ENCODE data around the gene VTA1. TPM values are rescaled to one million over a fixed set of nuclear protein-coding genes. Genes with fewer than 3 reads are reported as not detected.

VTA1 gene
- polyA plus RNA-seq, 1 donor (not counting 4 experiments of a cell fraction or from before 2014, with no cell fraction given) = 97.4 TPM

GRCh38 chr6:142183351-142183750 lies 36.3 kb downstream of the VTA1 start:
- Histone ChIP-seq H2AFZ (ENCODE audit: control insufficient read depth, low read length) (no peak overlapping the region), H4K20me1 (ENCODE audit: control insufficient read depth, extremely low read depth, insufficient read depth, low read length) (no peaks in the 10 kb centered on the region), H3K4me1 (ENCODE audit: control insufficient read depth, extremely low read depth, insufficient read depth, low read length) (no peaks in the 10 kb centered on the region), H3K4me3 (ENCODE audit: control insufficient read depth in 2 of 3, extremely low read depth in 1 of 3, insufficient read depth in 2 of 3, low read depth in 1 of 3, low read length in 3 of 3) (no peak overlapping the region), H3K9me1 (ENCODE audit: control insufficient read depth, extremely low read depth, insufficient read depth, low read length) (no peaks in the 10 kb centered on the region), H3K9me3 (ENCODE audit: control insufficient read depth, low read depth, low read length) (no peaks in the 10 kb centered on the region), H3K4me2 (ENCODE audit: control insufficient read depth, extremely low read depth, insufficient read depth, low read depth, low read length) (no peak overlapping the region), H3K79me2 (ENCODE audit: control insufficient read depth, insufficient read depth, low read length) (no peaks in the 10 kb centered on the region), H3K27ac (ENCODE audit: control insufficient read depth, insufficient read depth, low read length) (no peak overlapping the region), H3K9ac (ENCODE audit: control insufficient read depth, extremely low read depth, insufficient read depth, low read length) (no peak overlapping the region), H3K27me3 (ENCODE audit: control insufficient read depth, extremely low read depth, insufficient read depth, low read length) (no peaks in the 10 kb centered on the region), H3K36me3 (ENCODE audit: control insufficient read depth in 2 of 2, extremely low read depth in 1 of 2, insufficient read depth in 2 of 2, low read length in 2 of 2) (no peaks in the 10 kb centered on the region)
- dilution Hi-C loops (cut with MboI; ENCODE audit: extremely low pct_ligation_motif_present, low sequenced_read_pairs) = no loop called here
- FAIRE-seq = no peak
- DNase-seq (ENCODE audit: low read depth, low spot score) = no peak
- no peak for TF ChIP-seq EZH2 (IDR thresholded peaks at IDR 0.05; ENCODE audit: low read length)
- TF ChIP-seq CTCF (optimal IDR thresholded peaks at IDR 0.05 in 1 of 3, IDR thresholded peaks at IDR 0.05 in 1 of 3, conservative IDR thresholded peaks at IDR 0.05 in 1 of 3; ENCODE audit: extremely low read depth in 1 of 3, insufficient read depth in 2 of 3, low read length in 3 of 3) = no peak

- DNase-seq (ENCODE audit: low read depth, low spot score) (no peak), FAIRE-seq (no peak)
- H3K9ac ChIP-seq (ENCODE audit: control insufficient read depth, extremely low read depth, insufficient read depth, low read length) = no peak overlapping the region
- H2AFZ ChIP-seq (ENCODE audit: control insufficient read depth, low read length) = no peak overlapping the region
- no peaks in the 10 kb centered on the region for H3K9me1 ChIP-seq (ENCODE audit: control insufficient read depth, extremely low read depth, insufficient read depth, low read length)
- TF ChIP-seq CTCF (optimal IDR thresholded peaks at IDR 0.05 in 1 of 3, IDR thresholded peaks at IDR 0.05 in 1 of 3, conservative IDR thresholded peaks at IDR 0.05 in 1 of 3; ENCODE audit: extremely low read depth in 1 of 3, insufficient read depth in 2 of 3, low read length in 3 of 3) (no peak), EZH2 (IDR thresholded peaks at IDR 0.05; ENCODE audit: low read length) (no peak)
- H3K9me3 ChIP-seq (ENCODE audit: control insufficient read depth, low read depth, low read length) = no peaks in the 10 kb centered on the region
- H3K36me3 ChIP-seq (ENCODE audit: control insufficient read depth in 2 of 2, extremely low read depth in 1 of 2, insufficient read depth in 2 of 2, low read length in 2 of 2) = no peaks in the 10 kb centered on the region
- no peaks in the 10 kb centered on the region for H3K79me2 ChIP-seq (ENCODE audit: control insufficient read depth, insufficient read depth, low read length)
- no peaks in the 10 kb centered on the region for H3K27me3 ChIP-seq (ENCODE audit: control insufficient read depth, extremely low read depth, insufficient read depth, low read length)
- dilution Hi-C loops (cut with MboI; ENCODE audit: extremely low pct_ligation_motif_present, low sequenced_read_pairs) = no loop called here
- no peak overlapping the region for H3K4me3 ChIP-seq (ENCODE audit: control insufficient read depth in 2 of 3, extremely low read depth in 1 of 3, insufficient read depth in 2 of 3, low read depth in 1 of 3, low read length in 3 of 3)
- H3K27ac ChIP-seq (ENCODE audit: control insufficient read depth, insufficient read depth, low read length) = no peak overlapping the region
- H3K4me2 ChIP-seq (ENCODE audit: control insufficient read depth, extremely low read depth, insufficient read depth, low read depth, low read length) = no peak overlapping the region
- no peaks in the 10 kb centered on the region for H3K4me1 ChIP-seq (ENCODE audit: control insufficient read depth, extremely low read depth, insufficient read depth, low read length)
- no peaks in the 10 kb centered on the region for H4K20me1 ChIP-seq (ENCODE audit: control insufficient read depth, extremely low read depth, insufficient read depth, low read length)
Observed at GRCh38 chr6:142184307-142184706, 37.2 kb downstream of the VTA1 start.
